IPS-20b (cell line): ENCODE data around the gene SHISA7.
A peak's percentile ranks its signal among the peaks of the same experiment; 100 is the strongest.

Source experiments
- H3K27ac ChIP-seq: one replicate; pipeline ENCODE4 v1.5.1; 2013; ENCODE audit warnings: low read length
- H3K27me3 ChIP-seq: 2 replicates; pipeline ENCODE4 v1.6.1; 2013; ENCODE audit warnings: mild to moderate bottlenecking, low read length, inconsistent platforms; ENCODE audit not compliant: insufficient read depth
- H3K36me3 ChIP-seq: 2 replicates; pipeline ENCODE4 v1.6.1; 2013; ENCODE audit warnings: low read depth, mild to moderate bottlenecking, inconsistent platforms, low read length, moderate library complexity; ENCODE audit not compliant: insufficient read depth
- H3K4me1 ChIP-seq: 2 replicates; pipeline ENCODE4 v1.6.1; 2013; ENCODE audit warnings: mild to moderate bottlenecking, control low read depth, inconsistent platforms, low read length, moderate library complexity; ENCODE audit not compliant: insufficient read depth
- H3K4me3 ChIP-seq: 2 replicates; pipeline ENCODE4 v1.5.1; 2013; ENCODE audit warnings: mild to moderate bottlenecking, low read length, inconsistent platforms
- H3K9ac ChIP-seq: 2 replicates; pipeline ENCODE4 v1.6.1; 2013; ENCODE audit warnings: low read depth, mild to moderate bottlenecking, inconsistent platforms, low read length, moderate library complexity
- H3K9me3 ChIP-seq: 2 replicates; pipeline ENCODE4 v1.6.1; 2013; ENCODE audit warnings: mild to moderate bottlenecking, low read depth, low read length, inconsistent platforms; ENCODE audit not compliant: insufficient read depth

SHISA7 gene

DNA sequence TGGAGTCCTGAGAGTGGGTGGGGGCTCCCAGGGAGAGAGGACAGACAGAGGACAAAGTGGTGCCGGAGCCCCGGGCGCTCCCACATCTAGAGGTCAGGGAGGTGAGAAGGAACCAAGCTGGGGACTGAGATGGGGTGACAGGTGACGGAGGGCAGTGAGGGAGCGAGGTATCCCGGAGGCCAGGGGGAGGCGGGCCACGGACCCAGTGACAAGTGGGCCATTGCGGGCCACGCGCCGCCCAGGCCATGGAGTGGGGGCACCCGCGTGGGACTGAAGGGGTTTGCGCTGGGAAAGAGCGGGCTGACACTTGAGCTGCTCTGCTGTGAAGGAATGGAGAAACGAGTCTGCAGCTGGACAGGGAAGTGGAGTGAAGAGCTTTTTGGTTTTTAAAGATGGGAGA lies 35.9 kb upstream of the SHISA7 start:
- H3K9me3 ChIP-seq: no peaks in the 10 kb centered on the region
- no peaks in the 10 kb centered on the region for H3K36me3 ChIP-seq
- no peaks in the 10 kb centered on the region for H3K27me3 ChIP-seq
- H3K9ac ChIP-seq: no peak overlapping the region
- H3K4me1 ChIP-seq: no peaks in the 10 kb centered on the region
- H3K27ac ChIP-seq: no peak overlapping the region
- no peak overlapping the region for H3K4me3 ChIP-seq

DNA sequence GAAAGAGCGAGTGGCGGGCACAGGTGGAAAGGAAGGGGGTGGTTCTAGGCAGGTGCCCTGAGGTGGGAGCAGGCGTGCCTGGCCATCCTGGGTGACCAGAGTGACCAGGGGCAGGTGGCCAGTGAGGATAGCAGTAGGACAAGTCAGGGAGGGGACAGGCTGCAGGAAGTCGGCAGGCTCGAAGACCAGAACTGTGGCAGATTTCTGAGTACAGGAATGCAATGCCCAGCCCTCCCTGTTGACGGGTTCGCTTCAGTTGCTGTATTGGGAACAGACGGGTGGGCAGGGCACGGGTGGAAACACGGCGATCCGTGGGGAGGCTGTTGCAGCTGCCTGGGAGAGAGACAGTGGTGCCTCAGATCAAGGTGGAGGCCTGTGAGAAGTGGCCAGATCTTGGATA lies 35.3 kb upstream of the SHISA7 start:
- Histone ChIP-seq H3K9ac (no peak overlapping the region), H3K9me3 (no peaks in the 10 kb centered on the region), H3K36me3 (no peaks in the 10 kb centered on the region), H3K4me1 (no peaks in the 10 kb centered on the region; the same call in 1 of the 2 replicates), H3K27ac (no peak overlapping the region), H3K4me3 (no peak overlapping the region), H3K27me3 (no peaks in the 10 kb centered on the region)

DNA sequence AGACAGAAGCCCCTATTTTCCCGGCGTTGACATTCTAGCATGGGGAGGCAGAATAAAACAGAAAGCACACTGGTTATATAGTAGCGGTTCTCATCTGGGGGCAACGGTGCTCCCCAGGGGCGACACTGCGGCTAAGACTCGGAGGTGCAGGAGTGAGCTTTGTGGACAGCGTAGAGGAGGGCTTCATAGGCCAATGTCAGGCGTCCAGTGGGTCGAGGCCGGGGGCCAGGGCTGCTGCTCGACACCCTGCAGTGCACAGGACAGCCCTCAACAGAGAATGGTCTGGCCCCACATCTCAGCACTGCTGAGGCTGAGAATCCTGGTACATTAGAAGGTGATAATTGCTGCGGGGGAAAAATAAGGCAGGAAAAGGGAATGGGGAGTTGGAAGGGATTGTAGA lies 34.8 kb upstream of the SHISA7 start:
- H3K4me1 ChIP-seq: no peaks in the 10 kb centered on the region; the same call in 1 of the 2 replicates
- H3K9ac ChIP-seq: peak overlapping the region; percentile 84; the same call in 1 of the 2 replicates
- H3K4me3 ChIP-seq: peak overlapping the region; percentile 99; the same call in 1 of the 2 replicates
- H3K27me3 ChIP-seq: no peaks in the 10 kb centered on the region
- H3K9me3 ChIP-seq: no peaks in the 10 kb centered on the region
- H3K36me3 ChIP-seq: no peaks in the 10 kb centered on the region
- no peak overlapping the region for H3K27ac ChIP-seq

DNA sequence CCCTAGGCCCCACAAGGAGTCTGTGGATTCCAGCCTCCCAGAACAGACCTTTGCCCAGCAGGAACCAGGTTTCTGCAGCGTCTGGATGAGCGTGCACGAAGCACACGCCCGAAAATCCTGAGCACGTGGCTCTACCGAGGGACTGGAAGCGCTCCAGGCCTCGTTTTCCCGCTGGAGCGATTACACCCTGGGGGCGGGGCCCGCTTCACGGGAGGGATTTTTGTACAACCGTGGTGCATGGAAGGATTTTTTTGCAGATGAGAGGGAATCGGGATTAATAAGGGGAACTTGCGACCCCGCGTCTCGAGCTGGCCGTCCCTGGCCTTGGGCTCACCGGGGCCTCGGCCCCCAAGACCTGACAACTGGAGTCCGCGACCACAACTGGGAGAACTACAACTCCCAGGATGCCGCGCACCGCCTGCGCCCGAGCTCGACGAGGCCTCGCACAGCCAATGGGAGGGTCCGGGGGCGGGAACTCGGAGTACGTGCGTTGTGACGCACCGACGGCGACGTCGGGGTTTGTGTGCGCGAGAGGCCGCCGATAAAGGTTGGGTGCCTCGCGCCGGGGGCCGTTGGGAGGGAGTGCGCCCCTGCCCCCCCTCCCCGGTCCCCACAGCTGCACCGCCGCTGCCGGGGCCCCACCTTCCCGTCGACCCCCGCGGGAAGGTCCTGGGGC lies 33.1 kb upstream of the SHISA7 start, which contains the start of gene ZNF628:
Gene ZNF628 (plus strand): TSS at position 518 of the 676 bp plus-strand sequence. CDS start 3,294 bp downstream, outside the sequence.
- no peaks in the 10 kb centered on the region; the same call in 1 of the 2 replicates for H3K4me1 ChIP-seq
- no peaks in the 10 kb centered on the region for H3K27me3 ChIP-seq
- H3K4me3 ChIP-seq: peak within 1 kb of the TSS; percentile 99
- H3K36me3 ChIP-seq: no peaks in the 10 kb centered on the region
- H3K27ac ChIP-seq: peak within 1 kb of the TSS; percentile 91
- peak within 1 kb of the TSS; percentile 84; the same call in 1 of the 2 replicates for H3K9ac ChIP-seq
- no peaks in the 10 kb centered on the region for H3K9me3 ChIP-seq

DNA sequence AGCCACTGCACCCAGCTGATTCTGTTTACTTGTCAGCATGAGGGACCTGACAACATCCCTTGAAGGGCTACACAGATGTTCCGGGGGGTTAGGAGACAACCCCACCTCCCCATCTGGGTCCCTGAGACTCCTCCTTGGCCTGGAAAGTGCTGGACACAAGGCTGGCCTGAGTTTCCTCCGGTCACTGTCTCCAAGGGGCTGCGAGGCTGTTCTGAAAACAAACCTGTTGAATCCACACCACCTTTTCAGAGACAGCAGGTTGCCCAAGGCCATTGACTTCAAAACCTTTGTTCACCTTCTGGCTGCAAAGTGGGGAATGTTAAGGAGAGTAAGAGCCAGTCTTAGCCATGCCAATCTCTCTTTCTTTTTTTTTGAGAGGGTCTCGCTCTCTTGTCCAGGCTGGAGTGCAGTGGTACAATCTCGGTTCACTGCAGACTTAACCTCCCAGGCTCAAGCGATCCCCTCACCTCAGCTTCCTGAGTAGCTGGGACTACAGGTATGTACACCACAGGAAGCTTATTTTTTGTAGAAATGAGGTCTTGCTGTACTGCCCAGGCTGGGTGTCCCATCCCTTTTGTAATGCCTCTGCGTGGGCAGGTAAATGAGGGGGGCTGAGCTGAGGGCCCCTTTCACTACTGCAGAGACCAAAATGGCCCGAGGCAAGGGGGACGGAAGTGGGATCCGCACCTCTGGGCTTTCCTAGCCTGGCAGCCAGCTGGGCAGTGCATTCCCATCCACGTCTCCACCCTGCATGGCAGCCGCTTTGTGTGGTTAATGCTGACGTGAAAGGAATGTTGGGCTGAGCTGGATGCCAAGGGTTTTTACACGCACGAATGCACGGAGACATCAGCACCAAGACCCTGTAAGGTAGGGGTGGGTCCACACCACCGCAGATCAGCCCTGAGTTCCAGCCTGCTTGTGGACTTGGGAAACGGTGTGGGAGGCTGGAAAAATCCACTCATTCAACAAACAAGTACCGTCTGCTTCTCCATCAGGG lies 31.5 kb upstream of the SHISA7 start:
- Histone ChIP-seq H3K4me1 (no peaks in the 10 kb centered on the region; the same call in 1 of the 2 replicates), H3K27ac (no peak overlapping the region)

DNA sequence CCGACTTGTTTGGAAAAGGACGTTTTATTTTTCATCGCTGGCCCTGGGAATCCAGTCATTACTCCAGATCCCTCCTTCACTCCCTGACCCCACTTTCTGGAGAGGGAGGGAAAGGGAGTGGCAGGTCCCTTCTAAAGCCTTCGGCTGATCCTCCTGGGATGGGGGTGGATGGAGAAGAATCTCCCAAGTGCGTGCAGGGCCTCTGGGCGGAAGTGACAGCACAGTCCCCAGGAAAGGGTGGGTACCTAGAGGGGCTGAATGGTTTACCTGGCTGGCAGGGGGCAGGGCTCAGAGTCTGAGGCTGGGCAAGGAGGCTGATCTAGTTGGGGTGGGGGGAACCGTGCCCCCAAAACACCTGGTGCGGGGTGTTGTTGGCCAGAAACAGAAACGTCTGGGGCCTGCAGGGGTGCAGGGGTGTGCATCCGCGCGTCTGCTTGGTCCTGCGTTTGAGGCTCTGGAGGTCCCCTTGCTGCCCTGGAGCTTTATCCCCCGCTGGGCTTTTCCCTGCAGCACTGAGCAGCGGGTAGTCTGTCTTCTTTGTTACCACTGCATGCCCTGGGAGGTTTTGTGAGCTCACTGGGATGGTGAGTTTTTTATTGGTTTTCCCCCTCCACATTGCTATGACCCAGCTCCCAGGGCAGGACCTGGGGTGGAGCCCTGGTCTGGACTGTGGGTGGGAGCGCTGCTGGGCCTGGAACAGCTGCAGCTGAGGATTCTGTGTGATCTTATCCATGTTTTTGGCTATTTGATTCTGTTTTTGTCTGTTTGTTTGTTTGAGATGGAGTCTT lies 30.3 kb upstream of the SHISA7 start:
- Histone ChIP-seq H3K27ac (no peak overlapping the region), H3K27me3 (no peaks in the 10 kb centered on the region), H3K4me1 (no peaks in the 10 kb centered on the region; the same call in 1 of the 2 replicates), H3K9ac (no peak overlapping the region; the same call in 1 of the 2 replicates), H3K4me3 (no peak overlapping the region), H3K9me3 (no peaks in the 10 kb centered on the region), H3K36me3 (no peaks in the 10 kb centered on the region)

More for the DNA sequence above, 31.5 kb upstream of the SHISA7 start:
- no peaks in the 10 kb centered on the region for H3K27me3 ChIP-seq
- H3K36me3 ChIP-seq: no peaks in the 10 kb centered on the region
- no peak overlapping the region; the same call in none of the 2 replicates for H3K9ac ChIP-seq
- H3K4me3 ChIP-seq: no peak overlapping the region
- no peaks in the 10 kb centered on the region for H3K9me3 ChIP-seq

DNA sequence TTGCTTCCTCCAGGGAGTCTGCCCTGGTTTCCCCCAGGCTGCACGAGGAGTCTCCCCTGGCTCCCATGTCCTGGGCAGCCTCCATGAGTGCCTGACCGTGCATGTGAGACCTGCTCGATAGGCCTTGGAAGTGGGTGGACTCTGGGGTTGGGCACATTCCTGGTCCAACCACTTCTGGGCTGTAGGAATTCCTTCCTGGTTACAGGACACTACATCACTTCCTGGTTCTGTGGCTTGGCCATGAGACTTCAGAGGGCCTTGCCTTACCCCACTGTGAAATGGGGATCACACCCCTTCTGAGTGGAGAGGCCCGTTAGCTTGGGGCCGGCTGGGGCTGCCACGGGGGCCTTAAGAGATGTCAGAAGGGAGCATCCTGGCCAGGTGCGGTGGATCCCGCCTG lies 29.4 kb upstream of the SHISA7 start:
- no peaks in the 10 kb centered on the region for H3K9me3 ChIP-seq
- peaks cover 2% of the 10 kb centered on the region; the same call in 1 of the 2 replicates for H3K27me3 ChIP-seq
- no peak overlapping the region for H3K4me3 ChIP-seq
- H3K36me3 ChIP-seq: no peaks in the 10 kb centered on the region
- no peak overlapping the region for H3K27ac ChIP-seq
- H3K4me1 ChIP-seq: no peaks in the 10 kb centered on the region; the same call in 1 of the 2 replicates
- H3K9ac ChIP-seq: no peak overlapping the region

DNA sequence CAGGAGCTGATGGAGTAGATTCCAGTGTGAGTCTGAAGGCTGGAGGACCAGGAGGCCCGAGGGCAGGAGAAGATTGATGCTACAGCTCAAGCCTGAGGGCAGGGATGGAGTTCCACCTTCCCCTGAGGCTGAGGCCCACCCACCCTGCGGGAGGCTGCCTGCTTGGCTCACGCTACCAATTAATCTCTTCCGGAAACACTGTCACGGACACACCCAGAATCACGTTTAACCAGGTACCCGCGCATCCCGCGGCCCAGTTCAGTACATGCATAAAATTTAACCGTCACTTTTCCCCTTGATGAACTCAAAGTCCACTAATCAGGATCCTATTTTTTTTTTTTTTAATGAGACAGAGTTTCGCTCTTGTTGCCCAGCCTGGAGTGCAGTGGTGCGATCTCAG lies 28.2 kb upstream of the SHISA7 start:
- Histone ChIP-seq H3K27ac (no peak overlapping the region), H3K9me3 (no peaks in the 10 kb centered on the region), H3K4me1 (no peaks in the 10 kb centered on the region; the same call in 1 of the 2 replicates), H3K9ac (no peak overlapping the region), H3K27me3 (peaks cover 11% of the 10 kb centered on the region), H3K36me3 (no peaks in the 10 kb centered on the region), H3K4me3 (no peak overlapping the region)

DNA sequence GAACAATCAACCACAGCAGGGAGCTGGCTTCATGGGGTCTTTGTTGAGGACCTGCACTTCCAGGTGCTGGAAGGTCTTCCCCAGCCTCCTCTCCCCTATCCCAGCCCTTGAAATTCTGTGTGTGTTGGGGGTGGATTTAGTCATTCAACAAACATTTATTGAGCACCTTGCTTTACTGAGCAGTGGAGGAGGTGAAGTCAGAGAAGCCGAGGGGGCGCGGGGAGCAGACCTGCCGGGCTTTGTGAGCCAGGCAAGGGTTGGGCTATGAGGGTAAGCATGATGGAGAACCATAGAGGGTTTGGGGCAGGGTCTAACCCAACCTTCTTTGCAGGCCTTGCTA lies 24.9 kb upstream of the SHISA7 start:
- H3K27me3 ChIP-seq: peaks cover 40% of the 10 kb centered on the region
- no peak overlapping the region for H3K27ac ChIP-seq
- no peaks in the 10 kb centered on the region for H3K9me3 ChIP-seq
- H3K4me1 ChIP-seq: peaks cover 6% of the 10 kb centered on the region; the same call in 1 of the 2 replicates
- no peak overlapping the region for H3K4me3 ChIP-seq
- no peaks in the 10 kb centered on the region for H3K36me3 ChIP-seq
- H3K9ac ChIP-seq: no peak overlapping the region

DNA sequence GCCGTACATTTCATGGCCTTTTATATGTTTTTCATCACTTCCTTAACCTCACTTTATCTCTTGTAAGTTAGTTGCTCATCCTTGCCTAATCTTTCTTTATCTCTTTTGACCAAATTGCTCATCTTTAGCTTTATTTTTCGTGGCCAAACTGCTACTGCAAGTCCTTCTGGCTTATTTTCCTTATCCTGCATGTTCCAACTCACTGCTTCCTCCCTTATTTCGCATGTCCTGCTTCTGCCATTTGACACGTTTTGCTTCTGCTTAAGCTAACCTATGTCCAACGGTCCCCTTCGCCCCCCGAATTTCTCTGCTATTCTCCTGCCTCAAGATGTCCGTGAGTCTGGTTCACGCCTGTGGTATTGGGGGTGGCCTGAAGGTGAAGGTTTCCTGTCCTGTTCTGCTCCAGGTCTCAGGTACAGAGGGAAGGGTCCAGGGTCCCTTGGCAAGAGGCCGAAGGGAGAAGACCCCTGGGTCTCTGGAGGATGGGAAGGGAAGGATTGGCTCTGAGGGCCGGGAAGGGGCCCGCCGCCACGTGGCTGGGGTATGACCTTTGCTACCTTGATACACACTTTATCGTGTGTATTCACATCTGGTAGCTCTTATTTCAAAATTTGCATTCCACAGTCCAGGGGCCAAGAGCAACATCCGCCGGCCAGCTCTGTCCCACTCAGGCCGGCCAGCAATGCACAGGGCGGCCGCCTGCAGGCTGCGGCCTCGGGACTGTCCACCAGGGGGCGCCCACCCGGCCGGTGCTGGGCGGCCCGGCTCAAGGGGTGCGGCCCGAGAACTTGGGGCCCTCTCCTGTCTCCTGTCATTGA lies 24.3 kb upstream of the SHISA7 start:
- Histone ChIP-seq H3K36me3 (no peaks in the 10 kb centered on the region), H3K4me3 (no peak overlapping the region), H3K4me1 (peaks cover 6% of the 10 kb centered on the region; the same call in 1 of the 2 replicates), H3K9ac (no peak overlapping the region), H3K9me3 (no peaks in the 10 kb centered on the region), H3K27me3 (peaks cover 45% of the 10 kb centered on the region), H3K27ac (no peak overlapping the region)
